Bronchial epithelial cell (primary cell): ENCODE data around the gene EIF1AD. TPM values are rescaled to one million over a fixed set of nuclear protein-coding genes. Genes with fewer than 3 reads are reported as not detected.
"Not testable (repeated sequence)": the region's sequence is repeated elsewhere in the genome, so short reads cannot be mapped to it uniquely, and the experiment has no call there.

Source experiments
- DNase-seq: peaks from one replicate; pipeline ENCODE4 v3.0.0-alpha.2; 2010; ENCODE audit warnings: low read depth
- FAIRE-seq: peaks from 2 replicates; lab custom pipeline; 2011; peaks lifted over from hg19 to GRCh38; lab: Jason Lieb, UNC
- H3K27me3 ChIP-seq: 2 replicates; pipeline ENCODE4 v1.5.1; 2011; ENCODE audit warnings: low read length; ENCODE audit not compliant: control insufficient read depth, insufficient read depth
- H3K36me3 ChIP-seq: 2 replicates; pipeline ENCODE4 v1.5.1; 2011; ENCODE audit warnings: low read length; ENCODE audit not compliant: control insufficient read depth, insufficient read depth
- H3K4me3 ChIP-seq: 2 replicates; pipeline ENCODE4 v1.5.1; 2011; ENCODE audit warnings: mild to moderate bottlenecking, low read depth, low read length, control low read depth
- total RNA-seq: library from RNA; depleted of rRNA; stranded (reverse); fragments of >200 nt; gene quantifications from 2 replicates; pipeline ENCODE4 v1.2.1, GENCODE V29; 2014
- TF ChIP-seq, protein P1 (sequence below): IDR thresholded peaks from 2 replicates; pipeline ENCODE4 v1.5.1; 2011; ENCODE audit warnings: mild to moderate bottlenecking, moderate library complexity, low read length, control low read depth, inconsistent platforms; ENCODE audit not compliant: insufficient read depth, severe bottlenecking

Gene EIF1AD
- total RNA-seq, 1 donor from 2014 or later = 44.5 TPM

DNA sequence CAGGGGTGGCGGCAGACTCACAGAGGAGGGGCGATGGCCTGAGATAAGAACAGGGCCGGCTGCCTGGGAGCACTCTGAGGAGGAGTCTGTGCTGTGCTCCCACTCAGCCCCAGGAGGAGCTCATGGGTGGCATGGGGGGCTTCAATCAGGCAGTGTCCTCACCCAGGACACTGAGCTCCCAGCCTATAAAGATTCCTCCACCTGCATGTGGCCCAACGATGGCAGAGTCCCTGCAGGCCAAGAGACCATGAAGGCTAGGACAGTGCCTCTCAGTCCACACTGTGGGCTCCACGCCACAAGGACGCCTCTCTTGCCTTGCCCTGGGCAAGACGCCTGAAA is 11.8 kb upstream of the EIF1AD start:
- no peak for FAIRE-seq
- TF ChIP-seq, protein P1, sequence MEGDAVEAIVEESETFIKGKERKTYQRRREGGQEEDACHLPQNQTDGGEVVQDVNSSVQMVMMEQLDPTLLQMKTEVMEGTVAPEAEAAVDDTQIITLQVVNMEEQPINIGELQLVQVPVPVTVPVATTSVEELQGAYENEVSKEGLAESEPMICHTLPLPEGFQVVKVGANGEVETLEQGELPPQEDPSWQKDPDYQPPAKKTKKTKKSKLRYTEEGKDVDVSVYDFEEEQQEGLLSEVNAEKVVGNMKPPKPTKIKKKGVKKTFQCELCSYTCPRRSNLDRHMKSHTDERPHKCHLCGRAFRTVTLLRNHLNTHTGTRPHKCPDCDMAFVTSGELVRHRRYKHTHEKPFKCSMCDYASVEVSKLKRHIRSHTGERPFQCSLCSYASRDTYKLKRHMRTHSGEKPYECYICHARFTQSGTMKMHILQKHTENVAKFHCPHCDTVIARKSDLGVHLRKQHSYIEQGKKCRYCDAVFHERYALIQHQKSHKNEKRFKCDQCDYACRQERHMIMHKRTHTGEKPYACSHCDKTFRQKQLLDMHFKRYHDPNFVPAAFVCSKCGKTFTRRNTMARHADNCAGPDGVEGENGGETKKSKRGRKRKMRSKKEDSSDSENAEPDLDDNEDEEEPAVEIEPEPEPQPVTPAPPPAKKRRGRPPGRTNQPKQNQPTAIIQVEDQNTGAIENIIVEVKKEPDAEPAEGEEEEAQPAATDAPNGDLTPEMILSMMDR = no peak
- no peak overlapping the region for H3K4me3 ChIP-seq
- DNase-seq = no peak
- no peaks in the 10 kb centered on the region for H3K36me3 ChIP-seq
- no peaks in the 10 kb centered on the region for H3K27me3 ChIP-seq

DNA sequence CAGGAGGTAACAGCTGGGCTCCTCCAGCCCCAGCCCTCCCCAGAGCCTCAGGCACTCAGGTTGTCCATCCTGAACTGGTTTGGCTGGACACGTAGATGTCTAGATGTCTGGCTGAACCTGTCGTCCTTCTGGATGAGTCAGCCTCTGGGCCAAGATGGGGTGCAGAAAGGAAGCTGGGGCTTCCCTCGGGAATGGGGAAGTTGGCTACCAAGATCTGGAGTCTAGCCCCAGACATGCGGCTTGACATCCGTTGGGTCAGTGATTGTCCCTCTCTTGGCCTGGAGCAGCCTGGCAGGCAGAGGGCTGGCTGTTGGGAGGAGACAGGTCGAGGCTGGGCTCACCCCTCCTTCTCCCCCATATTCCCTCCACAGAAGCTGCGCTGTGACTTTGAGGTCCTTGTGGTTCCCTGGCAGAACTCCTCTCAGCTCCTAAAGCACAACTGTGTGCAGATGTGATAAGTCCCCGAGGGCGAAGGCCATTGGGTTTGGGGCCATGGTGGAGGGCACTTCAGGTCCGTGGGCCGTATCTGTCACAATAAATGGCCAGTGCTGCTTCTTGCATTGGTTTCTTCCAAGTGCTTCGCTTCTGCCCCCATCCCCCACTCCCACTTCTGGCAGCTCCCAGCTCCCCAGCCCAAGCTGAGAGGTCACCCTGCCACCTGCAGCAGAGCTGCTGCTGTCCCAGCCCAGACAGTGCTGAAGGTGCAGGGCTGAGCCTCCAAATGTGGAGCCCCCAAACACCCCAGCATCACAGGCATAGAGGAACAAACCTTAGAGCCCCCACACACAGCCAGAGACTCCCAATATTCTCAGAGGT is 11.2 kb upstream of the EIF1AD start:
- DNase-seq (peak; percentile 71), FAIRE-seq (peak; percentile 84)
- no peaks in the 10 kb centered on the region for H3K27me3 ChIP-seq
- TF ChIP-seq, protein P1 = no peak
- H3K4me3 ChIP-seq = no peak overlapping the region
- no peaks in the 10 kb centered on the region for H3K36me3 ChIP-seq

DNA sequence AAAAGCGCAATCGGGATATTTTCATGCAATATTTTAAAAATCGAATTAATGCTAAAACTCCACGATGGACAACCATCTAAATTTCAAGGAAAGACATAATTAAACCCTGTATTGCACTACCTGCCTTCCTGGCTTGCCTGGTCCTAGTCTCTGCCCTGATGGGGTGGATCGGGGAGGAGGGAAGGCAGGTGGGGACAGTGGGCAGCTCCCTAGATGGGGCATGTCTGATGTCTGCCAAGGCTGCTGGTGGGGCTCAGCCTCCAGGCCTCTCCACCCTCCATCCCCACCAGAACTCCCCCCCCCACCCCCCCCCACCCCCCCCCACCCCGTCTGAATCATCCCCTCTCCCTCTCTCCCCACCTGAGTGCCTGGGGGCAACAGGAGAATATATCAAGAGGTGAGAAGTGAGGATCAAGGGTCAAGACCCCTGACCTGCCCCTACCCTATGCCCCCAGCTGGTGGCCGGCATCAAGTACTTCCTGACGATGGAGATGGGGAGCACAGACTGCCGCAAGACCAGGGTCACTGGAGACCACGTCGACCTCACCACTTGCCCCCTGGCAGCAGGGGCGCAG is 10.5 kb upstream of the EIF1AD start:
- DNase-seq (no peak), FAIRE-seq (no peak)
- H3K4me3 ChIP-seq = no peak overlapping the region
- no peaks in the 10 kb centered on the region for H3K36me3 ChIP-seq
- TF ChIP-seq, protein P1 = no peak
- no peaks in the 10 kb centered on the region for H3K27me3 ChIP-seq

DNA sequence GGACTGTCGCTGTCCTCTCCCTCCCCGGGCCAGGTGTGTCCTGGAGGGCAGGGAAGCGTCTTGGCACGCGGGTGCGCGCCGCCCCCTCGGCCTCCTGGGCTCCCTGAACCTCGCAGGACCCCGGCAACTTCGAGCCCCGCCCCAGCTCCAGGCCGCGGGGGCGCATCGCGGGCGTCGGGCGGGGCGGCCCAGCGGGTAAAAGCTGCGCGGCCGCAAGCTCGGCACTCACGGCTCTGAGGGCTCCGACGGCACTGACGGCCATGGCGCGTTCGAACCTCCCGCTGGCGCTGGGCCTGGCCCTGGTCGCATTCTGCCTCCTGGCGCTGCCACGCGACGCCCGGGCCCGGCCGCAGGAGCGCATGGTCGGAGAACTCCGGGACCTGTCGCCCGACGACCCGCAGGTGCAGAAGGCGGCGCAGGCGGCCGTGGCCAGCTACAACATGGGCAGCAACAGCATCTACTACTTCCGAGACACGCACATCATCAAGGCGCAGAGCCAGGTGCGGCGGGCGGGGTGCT is 9.9 kb upstream of the EIF1AD start, which contains the start of gene CST6:
TSS of gene CST6 (plus strand) at position 224 of the 519 bp plus-strand sequence. CDS start at position 261, 37 bp downstream.
- no peak within 1 kb of the TSS for H3K4me3 ChIP-seq
- DNase-seq = no peak

DNA sequence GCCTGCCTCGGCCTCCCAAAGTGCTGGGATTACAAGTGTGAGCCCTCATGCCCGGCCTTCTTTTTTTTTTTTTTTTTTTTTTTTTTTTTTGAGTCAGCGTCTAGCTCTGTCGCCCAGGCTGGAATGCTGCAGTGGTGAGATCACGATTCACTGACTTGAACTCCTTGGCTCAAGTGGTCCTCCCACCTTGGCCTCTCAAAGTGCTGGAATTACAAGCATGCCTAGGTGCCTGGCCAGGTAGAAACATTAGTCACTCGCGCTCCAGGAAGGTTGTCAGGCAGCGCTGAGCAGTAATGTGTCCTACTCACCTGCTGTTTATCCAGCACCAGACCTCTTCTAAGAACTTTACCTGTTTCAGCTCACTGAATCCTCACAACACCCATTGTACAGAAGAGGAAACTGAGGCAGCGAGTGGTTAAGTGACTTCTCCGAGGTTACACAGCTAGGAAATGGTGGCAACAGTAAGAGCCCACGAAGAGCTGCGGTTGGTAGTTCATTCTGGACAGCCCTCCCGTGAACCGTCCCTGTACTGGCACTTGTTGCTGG is 9.4 kb upstream of the EIF1AD start:
- TF ChIP-seq, protein P1 = no peak
- H3K36me3 ChIP-seq = no peaks in the 10 kb centered on the region
- DNase-seq (peak; percentile 98), FAIRE-seq (peak; percentile 58)
- H3K27me3 ChIP-seq = no peaks in the 10 kb centered on the region
- no peak overlapping the region for H3K4me3 ChIP-seq

More for the DNA sequence above, 9.9 kb upstream of the EIF1AD start, which contains the start of gene CST6:
- no peaks in the 10 kb centered on the region for H3K36me3 ChIP-seq
- TF ChIP-seq, protein P1 = no peak
- no peaks in the 10 kb centered on the region for H3K27me3 ChIP-seq
- FAIRE-seq = no peak

DNA sequence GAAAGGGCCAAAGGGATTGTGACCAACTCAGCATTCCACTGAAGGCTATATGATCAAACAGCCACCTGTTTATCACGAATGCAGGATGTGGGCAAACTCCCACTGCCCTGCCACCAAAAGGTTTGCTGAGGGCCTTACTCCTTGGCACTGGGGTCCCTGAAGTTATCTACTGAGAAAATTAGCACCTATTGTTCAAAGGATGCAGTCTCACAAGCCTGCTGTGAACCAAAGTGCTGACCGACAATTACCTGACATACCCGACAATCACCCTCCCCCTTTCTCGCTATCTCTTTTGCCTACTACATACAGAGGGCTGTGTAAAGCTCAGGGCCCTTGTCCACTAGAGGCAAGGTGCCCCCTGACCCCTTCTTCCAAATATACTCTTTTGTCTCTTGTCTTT is 8.1 kb upstream of the EIF1AD start:
- DNase-seq, H3K36me3 ChIP-seq, FAIRE-seq, H3K4me3 ChIP-seq, H3K27me3 ChIP-seq: not testable (repeated sequence)
